ENCODE measurements around the gene RNASEL.

The RNASEL gene

GRCh38 chr1:182625024-182625423, 36.0 kb upstream of the RNASEL start:
- no peak overlapping the region for H3K4me3 ChIP-seq (ENCODE audit: low read depth, low read length)
- ChIA-PET POLR2A (interaction anchor here (1.3 kb wide), 1 partner anchor 10 kb away, joined by 4 read pairs; no protein-coding TSS in a partner anchor), CTCF (interaction anchor here (0.6 kb wide), 1 partner anchor 166 kb away, joined by 4 read pairs; no protein-coding TSS in a partner anchor)
- 0 out of 2 replicates have a peak, but pooled peaks have one; percentile 19 for TF ChIP-seq ZBTB20 (tag by site-specific recombination; IDR thresholded peaks at IDR 0.05)
- TF ChIP-seq KLF17 (tag by site-specific recombination; IDR thresholded peaks at IDR 0.05), result no peak
- no peaks in the 10 kb centered on the region for H3K36me3 ChIP-seq (ENCODE audit: control insufficient read depth in 2 of 2, insufficient read depth in 1 of 2, low read length in 2 of 2)
- peaks cover 4% of the 10 kb centered on the region; the same call in 1 of the 2 replicates for H3K4me1 ChIP-seq (ENCODE audit: control insufficient read depth, insufficient read depth, low read length)
- H3K27ac ChIP-seq (ENCODE audit: extremely low read depth, low read depth, low read length), result no peak overlapping the region
- no peaks in the 10 kb centered on the region for H3K9me3 ChIP-seq (ENCODE audit: control insufficient read depth, insufficient read depth, low read depth, low read length)

- Histone ChIP-seq H3K9me3 (ENCODE audit: control insufficient read depth, insufficient read depth, low read depth, low read length) (no peaks in the 10 kb centered on the region), H3K36me3 (ENCODE audit: control insufficient read depth in 2 of 2, insufficient read depth in 1 of 2, low read length in 2 of 2) (no peaks in the 10 kb centered on the region), H3K27ac (ENCODE audit: extremely low read depth, low read depth, low read length) (no peak overlapping the region), H3K4me1 (ENCODE audit: control insufficient read depth, insufficient read depth, low read length) (peaks cover 4% of the 10 kb centered on the region; the same call in 1 of the 2 replicates), H3K4me3 (ENCODE audit: low read depth, low read length) (no peak overlapping the region)
- ChIA-PET POLR2A (interaction anchor here (1.3 kb wide), 1 partner anchor 10 kb away, joined by 4 read pairs; no protein-coding TSS in a partner anchor), CTCF (interaction anchor here (0.6 to 1.2 kb wide), 2 partner anchors 24 to 165 kb away, joined by 4 to 5 read pairs; no protein-coding TSS in a partner anchor)
- TF ChIP-seq ZNF548 (tag by site-specific recombination; IDR thresholded peaks at IDR 0.05), result no peak
- TF ChIP-seq ZBTB20 (tag by site-specific recombination; IDR thresholded peaks at IDR 0.05), result 0 out of 2 replicates have a peak, but pooled peaks have one; percentile 37
These were observed 35.5 kb upstream of the RNASEL start for GRCh38 chr1:182624577-182624976.

- Histone ChIP-seq H3K9me3 (ENCODE audit: control insufficient read depth, insufficient read depth, low read depth, low read length) (no peaks in the 10 kb centered on the region), H3K36me3 (ENCODE audit: control insufficient read depth in 2 of 2, insufficient read depth in 1 of 2, low read length in 2 of 2) (no peaks in the 10 kb centered on the region), H3K4me1 (ENCODE audit: control insufficient read depth, insufficient read depth, low read length) (peaks cover 8% of the 10 kb centered on the region), H3K4me3 (ENCODE audit: low read depth, low read length) (no peak overlapping the region), H3K27ac (ENCODE audit: extremely low read depth, low read depth, low read length) (no peak overlapping the region)
- TF ChIP-seq ZBTB7A (tag by site-specific recombination; IDR thresholded peaks at IDR 0.05; ENCODE audit: low read depth), result no peak
- TF ChIP-seq ZNF341 (tag by site-specific recombination; IDR thresholded peaks at IDR 0.05; ENCODE audit: low read depth), result no peak
- no peak for TF ChIP-seq ZNF23 (tag by site-specific recombination; IDR thresholded peaks at IDR 0.05; ENCODE audit: borderline replicate concordance)
- no peak for TF ChIP-seq ZNF138 (tag by site-specific recombination; IDR thresholded peaks at IDR 0.05; ENCODE audit: borderline replicate concordance)
- TF ChIP-seq INSM2 (tag by site-specific recombination; IDR thresholded peaks at IDR 0.05), result no peak
- TF ChIP-seq ZNF354C (tag by site-specific recombination; IDR thresholded peaks at IDR 0.05; ENCODE audit: borderline replicate concordance, low read depth), result no peak
- no peak for TF ChIP-seq ZNF596 (tag by site-specific recombination; IDR thresholded peaks at IDR 0.05)
- no peak for TF ChIP-seq ZNF148 (tag by site-specific recombination; IDR thresholded peaks at IDR 0.05; ENCODE audit: borderline replicate concordance)
- TF ChIP-seq ZNF19 (tag by site-specific recombination; IDR thresholded peaks at IDR 0.05; ENCODE audit: low read depth), result no peak
- no peak for TF ChIP-seq ZBTB48 (tag by site-specific recombination; IDR thresholded peaks at IDR 0.05)
- TF ChIP-seq KLF8 (tag by site-specific recombination; IDR thresholded peaks at IDR 0.05), result no peak
- TF ChIP-seq ZBTB6 (tag by site-specific recombination; IDR thresholded peaks at IDR 0.05), result no peak
- TF ChIP-seq ZNF37A (tag by site-specific recombination; IDR thresholded peaks at IDR 0.05), result no peak
- TF ChIP-seq ZNF704 (tag by site-specific recombination; IDR thresholded peaks at IDR 0.05), result no peak
- no peak for TF ChIP-seq ZBTB20 (tag by site-specific recombination; IDR thresholded peaks at IDR 0.05)
- TF ChIP-seq ZSCAN23 (tag by site-specific recombination; IDR thresholded peaks at IDR 0.05), result no peak
- TF ChIP-seq ZNF585B (tag by site-specific recombination; IDR thresholded peaks at IDR 0.05), result no peak
- TF ChIP-seq KLF17 (tag by site-specific recombination; IDR thresholded peaks at IDR 0.05), result no peak
- ChIA-PET CTCF (interaction anchor here (0.6 to 1.2 kb wide), 2 partner anchors 22 to 604 kb away, joined by 4 to 5 read pairs; no protein-coding TSS in a partner anchor), POLR2A (no interaction called here)
These were observed 34.0 kb upstream of the RNASEL start for GRCh38 chr1:182622901-182623528.

Data from HEK293 (cell line).